Measurements from ENCODE around the gene GPR137B. TPM values are rescaled to one million over a fixed set of nuclear protein-coding genes. Genes with fewer than 3 reads are reported as not detected.

The GPR137B gene
- total and polyA plus RNA-seq, 2 donors (not counting 1 experiment from before 2014, with no cell fraction given): 12.9 to 13.6 TPM

GRCh38 chr1:236101233-236102200, 40.8 kb upstream of the GPR137B start:
- Histone ChIP-seq H3K4me1 (ENCODE audit: control insufficient read depth, extremely low read depth, insufficient read depth, low read length) (no peaks in the 10 kb centered on the region), H4K20me1 (ENCODE audit: control insufficient read depth, extremely low read depth, insufficient read depth, low read length) (no peaks in the 10 kb centered on the region), H3K4me3 (replicated peaks in 1 of 4; ENCODE audit: control extremely low read depth in 1 of 4, insufficient read depth in 1 of 4, low read depth in 3 of 4, low read length in 4 of 4) (no peak overlapping the region), H3K27me3 (ENCODE audit: control insufficient read depth, insufficient read depth, low read length) (no peaks in the 10 kb centered on the region), H3K36me3 (ENCODE audit: control insufficient read depth, insufficient read depth, low read length) (no peaks in the 10 kb centered on the region), H3K4me2 (ENCODE audit: extremely low read depth, insufficient read depth, low read length) (no peak overlapping the region), H3K79me2 (ENCODE audit: control insufficient read depth, insufficient read depth, low read length) (no peaks in the 10 kb centered on the region), H2AFZ (ENCODE audit: low read length) (no peak overlapping the region), H3K27ac (ENCODE audit: insufficient read depth, low read length) (no peak overlapping the region), H3K9me3 (ENCODE audit: control insufficient read depth, insufficient read depth, low read depth, low read length) (peaks cover 5% of the 10 kb centered on the region), H3K9ac (ENCODE audit: insufficient read depth, low read length) (no peak overlapping the region)
- TF ChIP-seq CTCF (conservative IDR thresholded peaks at IDR 0.05 in 1 of 2, IDR thresholded peaks at IDR 0.05 in 1 of 2; ENCODE audit: low read depth in 1 of 2, low read length in 2 of 2) (no peak), EZH2 (IDR thresholded peaks at IDR 0.05; ENCODE audit: low read length, missing control alignments) (no peak)
- no peak for DNase-seq (ENCODE audit: low read depth in 2 of 2)

- Histone ChIP-seq H3K9ac (ENCODE audit: insufficient read depth, low read length) (no peak overlapping the region), H3K27ac (ENCODE audit: insufficient read depth, low read length) (no peak overlapping the region), H3K36me3 (ENCODE audit: control insufficient read depth, insufficient read depth, low read length) (no peaks in the 10 kb centered on the region), H4K20me1 (ENCODE audit: control insufficient read depth, extremely low read depth, insufficient read depth, low read length) (no peaks in the 10 kb centered on the region), H3K4me3 (replicated peaks in 1 of 4; ENCODE audit: control extremely low read depth in 1 of 4, insufficient read depth in 1 of 4, low read depth in 3 of 4, low read length in 4 of 4) (no peak overlapping the region), H3K9me3 (ENCODE audit: control insufficient read depth, insufficient read depth, low read depth, low read length) (no peaks in the 10 kb centered on the region), H3K4me2 (ENCODE audit: extremely low read depth, insufficient read depth, low read length) (no peak overlapping the region), H3K27me3 (ENCODE audit: control insufficient read depth, insufficient read depth, low read length) (no peaks in the 10 kb centered on the region), H2AFZ (ENCODE audit: low read length) (no peak overlapping the region), H3K4me1 (ENCODE audit: control insufficient read depth, extremely low read depth, insufficient read depth, low read length) (no peaks in the 10 kb centered on the region), H3K79me2 (ENCODE audit: control insufficient read depth, insufficient read depth, low read length) (no peaks in the 10 kb centered on the region)
- no peak for TF ChIP-seq EZH2 (IDR thresholded peaks at IDR 0.05; ENCODE audit: low read length, missing control alignments)
- no peak for TF ChIP-seq CTCF (conservative IDR thresholded peaks at IDR 0.05 in 1 of 2, IDR thresholded peaks at IDR 0.05 in 1 of 2; ENCODE audit: low read depth in 1 of 2, low read length in 2 of 2)
- DNase-seq (ENCODE audit: low read depth in 2 of 2): no peak
Observed at GRCh38 chr1:236102611-236103010, 39.7 kb upstream of the GPR137B start.

- H3K9me3 ChIP-seq (ENCODE audit: control insufficient read depth, insufficient read depth, low read depth, low read length): no peaks in the 10 kb centered on the region
- H3K4me1 ChIP-seq (ENCODE audit: control insufficient read depth, extremely low read depth, insufficient read depth, low read length): no peaks in the 10 kb centered on the region
- no peak for DNase-seq (ENCODE audit: low read depth in 2 of 2)
- no peaks in the 10 kb centered on the region for H3K27me3 ChIP-seq (ENCODE audit: control insufficient read depth, insufficient read depth, low read length)
- no peak overlapping the region for H3K4me3 ChIP-seq (replicated peaks in 1 of 4; ENCODE audit: control extremely low read depth in 1 of 4, insufficient read depth in 1 of 4, low read depth in 3 of 4, low read length in 4 of 4)
- no peak overlapping the region for H3K27ac ChIP-seq (ENCODE audit: insufficient read depth, low read length)
- H3K36me3 ChIP-seq (ENCODE audit: control insufficient read depth, insufficient read depth, low read length): no peaks in the 10 kb centered on the region
- H3K4me2 ChIP-seq (ENCODE audit: extremely low read depth, insufficient read depth, low read length): no peak overlapping the region
- no peak overlapping the region for H2AFZ ChIP-seq (ENCODE audit: low read length)
- no peak for TF ChIP-seq CTCF (conservative IDR thresholded peaks at IDR 0.05 in 1 of 2, IDR thresholded peaks at IDR 0.05 in 1 of 2; ENCODE audit: low read depth in 1 of 2, low read length in 2 of 2)
- TF ChIP-seq EZH2 (IDR thresholded peaks at IDR 0.05; ENCODE audit: low read length, missing control alignments): no peak
- H3K79me2 ChIP-seq (ENCODE audit: control insufficient read depth, insufficient read depth, low read length): no peaks in the 10 kb centered on the region
- no peak overlapping the region for H3K9ac ChIP-seq (ENCODE audit: insufficient read depth, low read length)
- H4K20me1 ChIP-seq (ENCODE audit: control insufficient read depth, extremely low read depth, insufficient read depth, low read length): no peaks in the 10 kb centered on the region
Observed at GRCh38 chr1:236103059-236103458, 39.3 kb upstream of the GPR137B start.

All from fibroblast of lung (primary cell).